ENCODE measurements around the gene HSPA5. TPM values are rescaled to one million over a fixed set of nuclear protein-coding genes. Genes with fewer than 3 reads are reported as not detected.
"Not testable (repeated sequence)": the region's sequence is repeated elsewhere in the genome, so short reads cannot be mapped to it uniquely, and the experiment has no call there.

The HSPA5 gene
- total and polyA plus RNA-seq, 2 of the 4 experiments (the other 2 are of a cell fraction): 118 to 419 TPM

GRCh38 chr9:125286935-125287433 lies 45.8 kb upstream of the HSPA5 start:
- CTCF ChIA-PET; H3K4me2 ChIP-seq (ENCODE audit: low read depth, low read length); BruUV-seq (replicated peaks); H3K23ac ChIP-seq (ENCODE audit: low read depth, low read length); ATAC-seq (ENCODE audit: low read depth); H2BK20ac ChIP-seq (ENCODE audit: low read depth, low read length); H2BK15ac ChIP-seq (ENCODE audit: low read depth, low read length); H2AK5ac ChIP-seq (ENCODE audit: low read depth, low read length); H3K9me3 ChIP-seq (ENCODE audit: control insufficient read depth, insufficient read depth, low read length); H3K36me3 ChIP-seq (ENCODE audit: control insufficient read depth, insufficient read depth, low read length); H3K9ac ChIP-seq (ENCODE audit: low read depth, low read length); H3K14ac ChIP-seq (replicated peaks; ENCODE audit: low read depth, low read length); intact Hi-C loops (cut with micrococcal nuclease); H2AK9ac ChIP-seq (replicated peaks; ENCODE audit: low read depth, low read length, poor library complexity); H4K8ac ChIP-seq (ENCODE audit: low read depth in 2 of 2, low read length in 2 of 2); H3K27me3 ChIP-seq (ENCODE audit: control insufficient read depth, insufficient read depth, low read length); H3K4me1 ChIP-seq (ENCODE audit: control insufficient read depth, insufficient read depth, low read length); H2BK5ac ChIP-seq (ENCODE audit: low read depth, low read length, poor library complexity, severe bottlenecking); H3K4me3 ChIP-seq (ENCODE audit: insufficient read depth, low read depth, low read length); POLR2A ChIA-PET (ENCODE audit: unreplicated experiment); H3K4ac ChIP-seq (ENCODE audit: low read depth, low read length); H3K18ac ChIP-seq (ENCODE audit: low read depth, low read length); H3K56ac ChIP-seq (ENCODE audit: extremely low read depth, insufficient read depth, low read length); H4K91ac ChIP-seq (ENCODE audit: insufficient read depth, low read depth, low read length); H2AFZ ChIP-seq (replicated peaks; ENCODE audit: low read length, poor library complexity); DNase-seq; H3K27ac ChIP-seq (ENCODE audit: insufficient read depth, low read length); in situ Hi-C loops (cut with MboI; ENCODE audit: low sequenced_read_pairs); H4K5ac ChIP-seq (ENCODE audit: low read depth, low read length); dilution Hi-C loops (cut with HindIII; ENCODE audit: low sequenced_read_pairs, unreplicated experiment); H2BK120ac ChIP-seq (ENCODE audit: low read depth, low read length): not testable (repeated sequence)
- H3K9me1 ChIP-seq (ENCODE audit: insufficient read depth, low read length): peaks cover 23% of the 10 kb centered on the region; the same call in 1 of the 2 replicates
- 100% methylated on average over 3 of the region's 7 CpGs; no CpG with 5 or more reads in 1 of the 2 experiments for WGBS, 2 experiments (ENCODE audit: extremely low coverage in 2 of 2, insufficient read length in 1 of 2)
- peaks cover 34 to 94% of the 10 kb centered on the region in 2 experiments for H3K79me1 ChIP-seq (ENCODE audit: low read depth in 1 of 2, low read length in 2 of 2)
- peaks cover 73% of the 10 kb centered on the region for H4K20me1 ChIP-seq (ENCODE audit: insufficient read depth, low read length)
